ENCODE results near the gene LGALS4. TPM values are rescaled to one million over a fixed set of nuclear protein-coding genes. Genes with fewer than 3 reads are reported as not detected.
"Not testable (repeated sequence)": the region's sequence is repeated elsewhere in the genome, so short reads cannot be mapped to it uniquely, and the experiment has no call there.

LGALS4 gene
- total and polyA plus RNA-seq, 7 donors: 0.33 to 9,832 (median 13.2) TPM

DNA sequence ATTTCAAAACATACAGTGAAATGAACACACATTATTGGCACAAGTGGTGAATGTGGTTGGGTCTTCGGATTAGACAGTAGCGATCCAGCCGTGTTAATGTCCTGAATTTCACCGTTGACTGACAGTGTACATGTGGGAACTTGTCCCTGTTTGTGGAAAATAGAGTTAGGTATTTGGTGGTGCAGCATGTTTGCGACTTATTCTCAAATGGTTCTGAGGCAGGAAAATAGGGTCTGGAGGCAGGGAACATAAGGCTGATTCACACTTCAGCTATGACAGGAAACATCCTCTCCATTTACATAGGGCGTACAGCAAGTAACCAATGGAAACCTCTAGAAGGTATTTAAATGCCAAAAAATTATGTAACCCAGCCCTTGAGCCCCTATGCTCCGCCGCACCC, 19.6 kb downstream of the LGALS4 start:
- H3K27ac ChIP-seq: no peak overlapping the region
- TF ChIP-seq POLR2AphosphoS5 (IDR thresholded peaks at IDR 0.05) (no peak), POLR2A (IDR thresholded peaks at IDR 0.05) (no peak), EP300 (IDR thresholded peaks at IDR 0.05) (no peak)
- TF ChIP-seq, protein P1, sequence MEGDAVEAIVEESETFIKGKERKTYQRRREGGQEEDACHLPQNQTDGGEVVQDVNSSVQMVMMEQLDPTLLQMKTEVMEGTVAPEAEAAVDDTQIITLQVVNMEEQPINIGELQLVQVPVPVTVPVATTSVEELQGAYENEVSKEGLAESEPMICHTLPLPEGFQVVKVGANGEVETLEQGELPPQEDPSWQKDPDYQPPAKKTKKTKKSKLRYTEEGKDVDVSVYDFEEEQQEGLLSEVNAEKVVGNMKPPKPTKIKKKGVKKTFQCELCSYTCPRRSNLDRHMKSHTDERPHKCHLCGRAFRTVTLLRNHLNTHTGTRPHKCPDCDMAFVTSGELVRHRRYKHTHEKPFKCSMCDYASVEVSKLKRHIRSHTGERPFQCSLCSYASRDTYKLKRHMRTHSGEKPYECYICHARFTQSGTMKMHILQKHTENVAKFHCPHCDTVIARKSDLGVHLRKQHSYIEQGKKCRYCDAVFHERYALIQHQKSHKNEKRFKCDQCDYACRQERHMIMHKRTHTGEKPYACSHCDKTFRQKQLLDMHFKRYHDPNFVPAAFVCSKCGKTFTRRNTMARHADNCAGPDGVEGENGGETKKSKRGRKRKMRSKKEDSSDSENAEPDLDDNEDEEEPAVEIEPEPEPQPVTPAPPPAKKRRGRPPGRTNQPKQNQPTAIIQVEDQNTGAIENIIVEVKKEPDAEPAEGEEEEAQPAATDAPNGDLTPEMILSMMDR (IDR thresholded peaks at IDR 0.05): no peak
- no peaks in the 10 kb centered on the region for H3K36me3 ChIP-seq
- no peak overlapping the region for H3K4me3 ChIP-seq
- H3K27me3 ChIP-seq: no peaks in the 10 kb centered on the region
- H3K9me3 ChIP-seq: no peaks in the 10 kb centered on the region
- intact Hi-C loops (cut with DNase I): no loop called here
- DNase-seq: no peak
- 77 to 83% methylated on average over 8 of the region's 8 CpGs for WGBS, 2 donors
- peaks cover 0 to 8% (median 2%) of the 10 kb centered on the region in 4 donors for H3K4me1 ChIP-seq

DNA sequence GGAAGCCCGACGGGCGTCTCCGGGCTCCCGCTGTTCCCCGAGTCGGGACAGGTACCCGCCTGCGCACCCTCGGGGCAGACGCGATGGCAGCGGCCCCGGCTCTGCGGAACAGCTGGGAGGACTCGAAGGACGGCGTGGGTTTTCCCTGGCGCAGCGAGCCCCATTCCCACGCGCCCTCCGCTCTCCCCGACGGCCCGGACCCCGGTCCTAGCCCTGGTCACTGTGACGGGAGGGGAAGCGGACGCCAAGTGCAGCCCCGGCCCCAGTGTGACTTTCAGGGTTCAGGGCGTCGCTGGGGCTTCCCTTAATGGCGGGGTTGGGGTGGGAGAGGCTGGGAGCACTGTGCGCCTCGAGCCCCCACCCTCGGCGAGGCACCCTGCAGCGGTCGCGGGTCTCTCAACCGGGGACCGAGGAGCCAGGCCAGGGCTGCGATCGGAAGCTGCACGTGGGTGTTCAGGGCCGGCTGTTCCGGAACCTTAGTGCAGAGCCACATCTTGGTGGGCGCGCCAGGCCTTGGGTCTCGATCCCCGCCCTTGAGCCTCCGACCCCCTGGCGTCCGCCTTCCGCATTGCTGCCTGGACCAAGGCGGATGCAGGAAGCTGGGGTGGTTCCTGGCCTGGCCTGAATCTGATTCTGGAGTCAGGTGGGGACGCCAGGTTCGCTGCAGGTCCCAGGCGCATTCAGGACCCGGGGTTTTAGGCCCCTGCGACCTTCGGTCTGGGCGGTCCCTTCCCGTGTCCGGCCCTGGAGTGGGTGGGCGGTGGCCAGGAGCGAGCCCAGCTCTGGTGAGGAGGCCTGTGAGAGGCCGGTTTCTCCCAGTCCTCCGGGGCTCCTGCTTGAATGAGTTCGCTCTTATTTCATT, 20.3 kb downstream of the LGALS4 start:
- TF ChIP-seq POLR2AphosphoS5 (IDR thresholded peaks at IDR 0.05) (no peak), EP300 (IDR thresholded peaks at IDR 0.05) (no peak)
- TF ChIP-seq, protein P1 (IDR thresholded peaks at IDR 0.05): peak in 1 of 4 experiments; percentile 28
- 12% methylated on average over 66 of the region's 71 CpGs for WGBS, 2 donors
- Histone ChIP-seq H3K4me3 (peak overlapping the region in 2 of 4 donors; percentile 5 to 32), H3K36me3 (no peaks in the 10 kb centered on the region), H3K4me1 (peaks cover 0 to 8% (median 2%) of the 10 kb centered on the region in 4 donors), H3K27ac (peak overlapping the region in 1 of 4 donors; percentile 10), H3K9me3 (no peaks in the 10 kb centered on the region), H3K27me3 (no peaks in the 10 kb centered on the region)
- peak; percentile 73 for DNase-seq
- intact Hi-C loops (cut with DNase I): no loop called here

DNA sequence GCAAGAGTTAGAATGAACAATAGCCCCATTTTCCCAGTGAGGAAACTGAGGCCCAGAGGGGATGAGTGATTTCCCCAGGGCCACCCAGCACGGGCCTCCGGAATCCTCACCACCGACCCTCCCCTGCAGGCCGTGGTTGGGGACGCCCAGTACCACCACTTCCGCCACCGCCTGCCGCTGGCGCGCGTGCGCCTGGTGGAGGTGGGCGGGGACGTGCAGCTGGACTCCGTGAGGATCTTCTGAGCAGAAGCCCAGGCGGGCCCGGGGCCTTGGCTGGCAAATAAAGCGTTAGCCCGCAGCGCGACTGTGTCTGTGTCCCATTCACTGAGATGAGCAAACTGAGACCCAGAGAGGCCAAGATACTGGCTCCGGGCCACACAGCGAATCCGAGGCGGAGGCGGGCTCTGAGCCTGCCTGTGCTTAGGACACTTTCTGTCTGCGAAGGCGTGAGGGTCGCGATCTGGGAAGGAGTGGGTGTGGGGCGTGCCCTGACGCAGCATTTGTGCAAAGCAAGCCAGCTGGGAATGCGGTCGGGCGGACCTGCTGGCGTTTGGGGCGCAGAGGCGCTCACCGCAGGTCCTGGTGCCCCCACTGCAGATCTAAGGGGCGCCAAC, 21.2 kb downstream of the LGALS4 start:
- DNase-seq; intact Hi-C loops (cut with DNase I); H3K9me3 ChIP-seq; H3K36me3 ChIP-seq; H3K27me3 ChIP-seq; H3K4me1 ChIP-seq; H3K27ac ChIP-seq: not testable (repeated sequence)
- no CpG with 5 or more reads among the region's 40 CpGs for WGBS, 2 donors
- H3K4me3 ChIP-seq: peak overlapping the region in 2 of 4 donors; percentile 25 to 32

DNA sequence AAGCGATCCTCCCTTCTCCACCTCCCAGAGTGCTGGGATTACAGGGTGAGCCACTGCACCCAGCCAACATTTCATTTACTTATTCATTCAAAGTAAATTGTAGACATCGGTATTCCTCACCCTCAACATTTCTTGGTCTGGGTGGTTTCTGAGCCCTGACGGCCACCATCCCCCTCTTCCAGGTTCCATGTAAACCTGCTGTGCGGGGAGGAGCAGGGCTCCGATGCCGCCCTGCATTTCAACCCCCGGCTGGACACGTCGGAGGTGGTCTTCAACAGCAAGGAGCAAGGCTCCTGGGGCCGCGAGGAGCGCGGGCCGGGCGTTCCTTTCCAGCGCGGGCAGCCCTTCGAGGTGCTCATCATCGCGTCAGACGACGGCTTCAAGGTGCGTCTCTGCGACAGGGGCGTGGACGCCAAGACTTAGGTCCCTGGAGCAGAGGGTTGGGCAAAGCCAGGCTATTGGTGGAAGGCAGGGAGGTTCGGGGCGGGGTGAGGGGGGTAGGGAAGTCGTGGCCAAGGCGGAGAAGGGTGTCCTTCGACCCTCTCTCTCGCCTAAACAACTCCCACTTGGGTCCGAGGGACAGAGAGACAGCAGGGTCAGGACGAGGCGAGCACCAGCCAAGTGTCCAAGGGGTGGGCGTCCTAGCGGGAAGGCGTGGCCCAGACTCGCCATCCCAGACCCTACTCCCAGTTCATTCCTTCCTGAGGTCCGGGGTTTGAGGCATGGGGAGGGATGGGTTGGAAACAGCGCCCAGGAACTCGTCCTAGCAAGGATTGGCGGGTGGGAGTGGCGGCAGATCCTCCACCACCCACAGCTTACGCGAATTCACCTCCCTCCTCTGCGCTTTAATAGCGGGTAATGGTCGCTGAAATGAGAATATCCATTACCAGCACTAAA, 22.0 kb downstream of the LGALS4 start:
- H3K4me1 ChIP-seq; H3K27ac ChIP-seq; H3K9me3 ChIP-seq; intact Hi-C loops (cut with DNase I); H3K36me3 ChIP-seq; H3K27me3 ChIP-seq: not testable (repeated sequence)
- peak overlapping the region in 2 of 4 donors; percentile 25 to 32 for H3K4me3 ChIP-seq
- WGBS, 2 donors: 61 to 67% methylated on average over 16 to 19 of the region's 49 CpGs
- peak; percentile 25 for DNase-seq

DNA sequence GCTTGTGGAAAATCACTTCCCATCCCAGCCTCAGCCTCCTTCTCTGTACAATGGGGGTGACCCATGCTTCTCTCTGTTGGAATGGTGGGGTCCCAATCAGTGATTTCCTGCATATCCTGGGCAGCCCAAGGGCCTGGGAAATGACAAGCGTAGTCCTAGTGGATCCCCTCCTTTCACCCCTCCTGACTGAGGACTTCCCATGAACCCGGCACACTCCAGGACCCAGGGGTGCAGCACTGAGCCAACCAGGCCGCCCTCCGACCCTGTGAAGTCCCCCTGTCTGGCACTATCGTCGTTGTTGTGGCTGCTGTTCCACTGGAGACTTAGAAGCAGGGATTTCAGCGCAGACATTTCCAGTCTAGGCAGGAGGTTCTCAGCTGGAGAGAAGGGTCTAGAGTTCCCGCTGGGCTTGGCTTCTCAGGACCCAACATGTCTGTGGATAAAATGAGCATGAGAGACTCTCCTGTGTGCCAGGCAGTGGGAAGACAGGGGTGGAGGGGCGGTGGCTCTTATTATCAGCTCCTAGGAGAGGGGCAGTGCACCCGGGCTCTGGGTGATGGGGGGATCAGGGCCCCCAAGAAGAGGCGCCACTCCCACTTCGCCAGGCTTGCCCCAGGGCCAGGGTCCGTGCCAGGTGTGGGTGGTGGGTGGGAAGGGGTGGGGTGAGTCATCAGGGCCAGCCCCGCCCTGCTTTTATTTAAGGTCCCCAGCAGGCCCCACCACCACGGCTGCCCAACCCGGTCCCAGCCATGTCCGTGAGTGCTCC, 24.1 kb downstream of the LGALS4 start, which contains the start of gene LGALS7B:
Gene LGALS7B (plus strand): TSS at position 723 of the 766 bp plus-strand sequence. CDS start 27 bp downstream, at position 750.
- intact Hi-C loops (cut with DNase I): no loop called here
- H3K4me3 ChIP-seq: no peak within 1 kb of the TSS
- DNase-seq: peak; percentile 58
- TF ChIP-seq POLR2A (IDR thresholded peaks at IDR 0.05) (no peak), POLR2AphosphoS5 (IDR thresholded peaks at IDR 0.05) (no peak), EP300 (IDR thresholded peaks at IDR 0.05) (no peak)
- TF ChIP-seq, protein P1 (IDR thresholded peaks at IDR 0.05): no peak
- 65 to 72% methylated on average over 13 to 14 of the region's 17 CpGs for WGBS, 2 donors
- H3K27ac ChIP-seq: no peak within 1 kb of the TSS
- no peaks in the 10 kb centered on the region for H3K27me3 ChIP-seq
- H3K36me3 ChIP-seq: no peaks in the 10 kb centered on the region
- peaks cover 0 to 8% (median 2%) of the 10 kb centered on the region in 4 donors for H3K4me1 ChIP-seq
- no peaks in the 10 kb centered on the region for H3K9me3 ChIP-seq

Measured in sigmoid colon (tissue), 7 donors.